GM19468 (cell line): ENCODE data around the gene SPDYE6.
A peak's percentile ranks its signal among the peaks of the same experiment; 100 is the strongest.
"Not testable (repeated sequence)": the region's sequence is repeated elsewhere in the genome, so short reads cannot be mapped to it uniquely, and the experiment has no call there.

Experiments
- ATAC-seq: cut with Tn5 transposase; IDR thresholded peaks from one replicate; pipeline ENCODE4 v1.9.1; 2021; ENCODE audit warnings: mild to moderate bottlenecking, moderate library complexity, moderate number of reproducible peaks; ENCODE audit not compliant: unreplicated experiment; ENCODE audit errors: extremely low read depth

Gene SPDYE6

DNA sequence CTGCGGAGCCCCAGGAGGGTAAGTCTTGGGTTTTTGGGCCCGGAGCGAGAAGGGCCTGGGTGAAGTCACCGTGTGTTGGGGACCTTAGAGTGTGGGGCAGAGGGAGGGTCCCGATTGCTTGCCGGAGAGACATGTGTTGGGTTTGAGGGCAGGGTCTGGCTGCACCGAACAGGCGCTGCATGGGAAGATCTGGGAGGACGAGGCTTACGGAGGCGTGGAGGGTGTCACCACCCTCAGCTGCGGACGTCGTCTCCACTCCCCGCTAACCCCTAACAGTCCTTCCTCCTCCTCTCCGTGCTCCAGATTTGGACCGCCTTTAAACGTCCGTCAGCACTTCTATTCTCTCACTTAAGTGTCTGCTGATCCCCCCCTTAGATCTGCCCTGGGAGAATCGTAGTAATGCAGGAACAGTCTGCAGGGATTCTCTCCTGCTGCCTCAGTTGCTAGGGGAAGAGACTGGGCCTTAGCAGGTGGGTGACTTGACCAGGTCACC, 8.2 kb upstream of the SPDYE6 start:
- not testable (repeated sequence) for ATAC-seq

- peak; percentile 90 for ATAC-seq
These were observed 7.5 kb upstream of the SPDYE6 start for GRCh38 chr7:102363549-102364393.

DNA sequence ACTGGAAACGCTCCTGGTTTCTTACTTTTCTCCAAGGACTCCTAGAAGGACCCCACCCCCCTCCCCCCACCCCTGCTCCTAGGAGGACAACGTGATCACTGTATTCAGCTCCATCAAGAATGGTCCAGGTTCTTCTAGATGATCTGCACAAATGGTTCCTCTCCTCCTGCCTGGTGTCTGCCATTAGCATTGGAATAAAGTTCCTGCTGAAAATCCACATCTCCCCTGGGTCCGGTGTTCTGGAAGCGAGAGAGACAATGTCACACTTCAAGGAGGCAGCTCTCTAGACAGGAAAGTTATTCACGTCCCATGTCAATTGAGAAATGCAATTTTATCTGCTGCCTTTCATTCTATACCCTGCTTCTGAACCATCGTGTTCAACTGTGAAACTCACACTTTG, 9.3 kb downstream of the SPDYE6 start:
- ATAC-seq: not testable (repeated sequence)

- not testable (repeated sequence) for ATAC-seq
These were observed 15.5 kb downstream of the SPDYE6 start for GRCh38 chr7:102340599-102341368.

- ATAC-seq: not testable (repeated sequence)
These were observed 18.8 kb downstream of the SPDYE6 start for GRCh38 chr7:102337420-102337819.

GRCh38 chr7:102337002-102337401, 19.2 kb downstream of the SPDYE6 start:
- ATAC-seq: not testable (repeated sequence)

- not testable (repeated sequence) for ATAC-seq
These were observed 20.7 kb downstream of the SPDYE6 start for GRCh38 chr7:102335574-102335973.

DNA sequence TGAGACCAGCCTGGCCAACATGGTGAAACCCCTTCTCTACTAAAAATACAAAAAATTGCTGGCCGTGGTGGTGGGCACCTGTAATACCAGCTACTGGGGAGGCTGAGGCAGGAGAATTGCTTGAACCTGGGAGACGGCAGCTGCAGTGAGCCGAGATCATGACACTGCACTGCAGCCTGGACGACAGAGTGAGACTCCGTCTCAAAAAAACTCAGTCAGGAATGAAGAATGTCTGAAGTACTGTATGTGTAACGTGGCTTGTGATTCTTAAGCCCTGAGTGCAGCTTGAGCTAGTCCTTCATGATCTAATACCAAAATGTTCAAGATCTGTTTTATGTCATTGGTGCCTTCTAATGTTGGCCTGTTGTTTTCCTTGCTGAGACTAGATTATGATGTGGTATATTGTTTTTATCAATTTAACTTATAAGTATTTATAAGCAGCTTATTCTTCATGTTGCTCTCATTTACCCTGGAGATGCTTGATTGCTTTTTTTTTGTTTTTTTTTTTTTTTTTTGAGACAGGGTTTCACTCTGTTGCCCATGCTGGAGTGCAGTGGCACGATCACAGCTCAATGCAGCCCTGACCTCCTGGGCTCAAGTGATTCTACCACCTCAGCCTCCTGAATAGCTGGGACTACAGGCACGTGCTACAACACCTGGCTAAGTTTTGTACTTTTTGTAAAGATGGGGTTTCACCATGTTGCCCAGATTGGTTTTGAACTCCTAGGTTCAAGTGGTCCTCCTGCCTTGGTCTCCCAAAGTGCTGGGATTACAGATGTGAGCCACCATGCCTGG, 25.4 kb downstream of the SPDYE6 start:
- ATAC-seq: not testable (repeated sequence)

GRCh38 chr7:102329366-102329765, 26.9 kb downstream of the SPDYE6 start:
- not testable (repeated sequence) for ATAC-seq

- ATAC-seq: not testable (repeated sequence)
These were observed 27.4 kb downstream of the SPDYE6 start for GRCh38 chr7:102328863-102329262.

GRCh38 chr7:102327183-102327582, 29.1 kb downstream of the SPDYE6 start:
- not testable (repeated sequence) for ATAC-seq

DNA sequence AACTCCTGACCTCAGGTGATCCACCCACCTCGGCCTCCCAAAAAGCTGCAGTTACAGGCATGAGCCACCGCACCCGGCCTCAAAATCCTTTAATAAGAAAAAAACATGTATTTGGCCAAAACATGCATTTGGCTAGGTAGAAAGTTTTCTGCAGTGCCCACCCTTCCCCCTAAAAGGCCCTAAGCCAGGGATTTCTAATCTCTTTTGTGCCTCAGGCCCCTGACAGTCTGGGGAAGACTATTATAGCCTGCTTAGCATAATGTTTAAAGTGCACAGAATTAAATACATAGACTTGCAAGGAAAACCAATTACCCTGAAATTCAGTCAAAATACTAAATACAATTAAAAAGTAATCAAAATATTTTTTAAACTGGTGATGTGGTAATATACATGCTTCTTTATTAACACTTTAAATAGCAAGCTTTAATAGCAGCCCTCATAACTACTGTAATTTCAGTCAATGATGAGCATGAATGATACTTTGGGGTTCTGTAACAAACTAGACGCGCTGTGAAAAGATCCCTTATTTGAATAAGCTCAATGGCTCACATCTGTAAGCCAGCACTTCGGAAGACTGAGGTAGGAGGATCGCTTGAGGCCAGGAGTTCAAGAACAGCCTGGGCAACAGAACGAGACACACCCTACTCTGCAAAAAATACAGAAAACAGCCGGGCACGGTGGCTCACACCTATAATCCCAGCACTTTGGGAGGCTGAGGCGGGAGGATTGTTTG, 29.9 kb downstream of the SPDYE6 start:
- ATAC-seq: no peak

GRCh38 chr7:102325106-102325505, 31.1 kb downstream of the SPDYE6 start:
- not testable (repeated sequence) for ATAC-seq

- ATAC-seq: no peak
These were observed 32.4 kb downstream of the SPDYE6 start for GRCh38 chr7:102323914-102324195.

DNA sequence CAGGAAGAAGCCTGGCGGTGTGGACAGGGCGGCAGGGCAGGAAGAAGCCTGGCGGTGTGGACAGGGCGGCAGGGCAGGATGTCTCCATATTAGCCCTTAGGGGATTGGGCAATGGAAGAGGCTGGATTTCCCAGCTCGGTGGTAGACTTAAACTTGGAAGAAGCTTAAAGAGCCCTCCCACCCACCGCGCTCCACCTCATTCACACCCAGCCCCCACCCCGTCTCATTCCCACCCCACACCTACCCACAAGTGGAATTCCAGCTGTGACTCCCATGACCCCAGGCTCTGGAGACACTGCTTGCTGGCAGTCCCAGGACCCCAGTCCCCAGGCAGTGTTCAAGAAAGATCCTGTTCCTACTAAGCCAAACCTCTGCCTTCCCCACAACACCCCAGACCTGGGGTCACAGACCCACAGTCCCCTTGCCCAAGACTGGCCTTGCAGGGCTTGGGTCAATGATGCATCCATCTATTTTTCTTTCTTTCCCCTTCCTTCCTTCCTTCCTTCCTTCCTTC, 34.0 kb downstream of the SPDYE6 start:
- no peak for ATAC-seq

DNA sequence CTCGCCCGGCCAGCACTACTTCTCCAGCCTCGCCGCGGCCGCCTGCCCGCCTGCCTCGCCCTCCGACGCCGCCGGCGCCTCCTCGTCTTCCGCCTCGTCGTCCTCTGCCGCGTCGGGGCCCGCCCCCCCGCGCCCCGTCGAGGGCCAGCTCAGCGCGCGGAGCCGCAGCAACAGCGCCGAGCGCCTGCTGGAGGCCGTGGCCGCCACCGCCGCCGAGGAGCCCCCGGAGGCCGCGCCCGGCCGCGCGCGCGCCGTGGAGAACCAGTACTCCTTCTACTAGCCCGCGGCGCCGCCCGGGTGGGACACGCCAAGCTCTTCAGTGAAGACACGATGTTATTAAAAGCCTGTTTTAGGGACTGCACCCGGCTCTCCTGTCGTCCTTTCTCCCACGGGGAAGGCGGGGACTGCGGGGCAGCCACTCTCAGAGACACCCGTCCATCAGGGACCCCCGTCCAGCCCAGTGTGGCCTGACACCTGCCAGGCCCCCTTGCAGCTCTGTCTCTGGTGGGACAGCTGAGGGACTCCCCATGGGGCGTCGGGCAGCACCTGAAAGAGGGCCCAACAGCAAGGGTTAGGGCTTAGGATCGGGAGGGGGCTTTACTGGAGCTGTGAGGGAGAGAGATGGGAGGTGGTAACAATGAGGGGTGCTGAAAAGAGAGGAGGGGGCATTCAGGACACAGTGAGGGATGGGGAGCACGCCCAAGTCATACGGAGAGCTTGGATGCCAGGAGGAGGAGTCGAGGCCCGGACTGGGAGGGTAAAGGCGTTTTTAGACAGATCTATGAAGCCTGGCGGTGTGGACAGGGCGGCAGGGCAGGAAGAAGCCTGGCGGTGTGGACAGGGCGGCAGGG, 34.7 kb downstream of the SPDYE6 start:
- ATAC-seq: no peak

DNA sequence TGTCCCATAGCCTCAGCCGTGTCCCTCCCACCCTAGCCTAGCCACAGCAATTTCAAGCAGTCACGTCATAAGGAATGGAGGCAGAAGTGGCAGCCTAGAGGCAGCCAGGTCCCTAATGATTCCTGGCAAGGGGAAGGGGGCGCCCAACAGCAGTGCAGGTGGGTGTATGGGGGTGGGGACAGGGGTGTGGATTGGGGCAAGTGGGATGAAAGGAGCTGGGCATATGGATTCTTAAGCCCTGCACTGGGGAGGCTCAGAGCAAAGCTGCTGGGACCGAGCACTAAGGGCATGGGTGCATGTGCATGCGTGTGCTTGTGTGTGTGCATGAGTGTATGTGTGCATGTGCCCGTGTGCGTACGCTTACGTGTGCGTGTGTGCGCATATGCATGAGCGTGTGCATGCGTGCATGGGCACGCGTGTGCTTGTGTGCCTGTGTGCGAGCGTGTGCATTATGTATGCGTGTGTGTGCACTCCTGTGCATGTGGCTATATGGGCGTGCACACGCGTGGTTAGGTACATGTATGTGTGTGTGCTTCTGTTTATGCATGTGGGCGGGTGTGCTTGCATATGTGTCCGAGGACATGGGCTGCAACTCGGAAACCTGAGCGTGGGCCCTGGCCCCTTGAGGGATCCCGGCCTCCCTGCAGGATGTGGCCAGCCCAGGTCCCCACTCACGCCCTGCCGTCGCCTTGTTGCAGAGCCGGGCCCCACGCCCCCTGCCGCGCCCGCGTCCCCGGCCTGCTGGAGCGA, 35.5 kb downstream of the SPDYE6 start:
- ATAC-seq: no peak

DNA sequence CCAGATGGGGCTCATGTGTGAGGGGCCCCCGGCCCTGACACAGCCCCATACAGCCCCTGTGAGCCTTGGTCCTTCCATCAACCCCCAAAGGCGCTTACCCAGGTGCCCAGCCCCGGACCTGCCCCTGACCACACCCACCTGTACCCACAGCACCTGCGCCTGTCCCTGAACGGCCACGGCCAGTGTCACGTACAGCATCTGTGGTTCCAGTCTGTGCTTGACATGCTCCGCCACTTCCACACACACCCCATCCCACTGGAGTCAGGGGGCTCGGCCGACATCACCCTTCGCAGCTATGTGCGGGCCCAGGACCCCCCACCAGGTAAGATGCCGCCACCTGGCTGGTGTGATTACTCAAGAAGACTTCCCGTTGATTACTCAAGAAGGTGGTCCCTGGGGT, 36.1 kb downstream of the SPDYE6 start:
- ATAC-seq: no peak
